Activated gamma-delta T cell treated with anti-CD3 and anti-CD28 coated beads, Interleukin-2, amount 50 U/mL, for 16 hours (primary cell): ENCODE measurements around the gene ATP5F1D.
"Not testable (repeated sequence)": the region's sequence is repeated elsewhere in the genome, so short reads cannot be mapped to it uniquely, and the experiment has no call there.

ENCODE experiments used
- DNase-seq: peaks from one replicate; pipeline ENCODE4 v3.0.0-alpha.2; 2020; ENCODE audit warnings: low read depth

The ATP5F1D gene

GRCh38 chr19:1241417-1242095 is at the start of gene ATP5F1D:
Gene ATP5F1D (plus strand): TSS chr19:1241751. CDS start chr19:1241851, 100 bp downstream.
- peak; percentile 95 for DNase-seq

GRCh38 chr19:1199531-1199930 is 42.0 kb upstream of the ATP5F1D start:
- DNase-seq = no peak

- not testable (repeated sequence) for DNase-seq
Observed at GRCh38 chr19:1200614-1201013, 40.9 kb upstream of the ATP5F1D start.

GRCh38 chr19:1205114-1206099 is 36.1 kb upstream of the ATP5F1D start, which contains the start of gene STK11:
Gene STK11 (plus strand): TSS chr19:1205778. CDS start chr19:1206914, 1,136 bp downstream.
- peak; percentile 99 for DNase-seq

GRCh38 chr19:1206150-1206863 is 35.2 kb upstream of the ATP5F1D start:
- DNase-seq = no peak

GRCh38 chr19:1206864-1207450 is 34.6 kb upstream of the ATP5F1D start:
- DNase-seq = no peak

- not testable (repeated sequence) for DNase-seq
Observed at GRCh38 chr19:1208830-1209229, 32.7 kb upstream of the ATP5F1D start.

GRCh38 chr19:1210227-1210538 is 31.4 kb upstream of the ATP5F1D start:
- DNase-seq = no peak

- no peak for DNase-seq
Observed at GRCh38 chr19:1211494-1212234, 29.9 kb upstream of the ATP5F1D start.

GRCh38 chr19:1213391-1214286 is 27.9 kb upstream of the ATP5F1D start:
- DNase-seq = no peak

GRCh38 chr19:1214299-1214861 is 27.2 kb upstream of the ATP5F1D start:
- no peak for DNase-seq

GRCh38 chr19:1214862-1215731 is 26.5 kb upstream of the ATP5F1D start:
- no peak for DNase-seq

- DNase-seq = no peak
Observed at GRCh38 chr19:1216756-1217155, 24.8 kb upstream of the ATP5F1D start.

- DNase-seq = no peak
Observed at GRCh38 chr19:1217366-1217765, 24.2 kb upstream of the ATP5F1D start.

- no peak for DNase-seq
Observed at GRCh38 chr19:1218751-1219567, 22.6 kb upstream of the ATP5F1D start.

- DNase-seq = no peak
Observed at GRCh38 chr19:1219786-1220476, 21.6 kb upstream of the ATP5F1D start.

GRCh38 chr19:1220477-1220930 is 21.0 kb upstream of the ATP5F1D start:
- DNase-seq = no peak
